ENCODE measurements around the gene ZNF524.
"Not testable (repeated sequence)": the region's sequence is repeated elsewhere in the genome, so short reads cannot be mapped to it uniquely, and the experiment has no call there.

ZNF524 gene

GRCh38 chr19:55581823-55582223 lies 18.3 kb upstream of the ZNF524 start:
- DNase-seq: no peak

- DNase-seq: not testable (repeated sequence)
Measured at GRCh38 chr19:55582284-55582683, 17.8 kb upstream of the ZNF524 start.

- DNase-seq: not testable (repeated sequence)
Measured at GRCh38 chr19:55583897-55584296, 16.2 kb upstream of the ZNF524 start.

GRCh38 chr19:55584871-55585270 lies 15.2 kb upstream of the ZNF524 start:
- no peak for DNase-seq

GRCh38 chr19:55585658-55586339 lies 14.3 kb upstream of the ZNF524 start:
- no peak for DNase-seq

- peak; percentile 98 for DNase-seq
Measured at GRCh38 chr19:55586976-55587668, 13.0 kb upstream of the ZNF524 start.

GRCh38 chr19:55588738-55589137 lies 11.3 kb upstream of the ZNF524 start:
- DNase-seq: no peak

GRCh38 chr19:55590109-55590508 lies 10.0 kb upstream of the ZNF524 start:
- no peak for DNase-seq

GRCh38 chr19:55590617-55591016 lies 9.5 kb upstream of the ZNF524 start:
- DNase-seq: no peak

- DNase-seq: no peak
Measured at GRCh38 chr19:55591555-55591954, 8.5 kb upstream of the ZNF524 start.

GRCh38 chr19:55592391-55593090 lies 7.5 kb upstream of the ZNF524 start:
- DNase-seq: no peak

GRCh38 chr19:55593096-55593772 lies 6.9 kb upstream of the ZNF524 start:
- no peak for DNase-seq

- DNase-seq: no peak
Measured at GRCh38 chr19:55594996-55595545, 5.0 kb upstream of the ZNF524 start.

- DNase-seq: no peak
Measured at GRCh38 chr19:55596304-55596703, 3.8 kb upstream of the ZNF524 start.

- DNase-seq: no peak
Measured at GRCh38 chr19:55597501-55597921, 2.6 kb upstream of the ZNF524 start.

- DNase-seq: no peak
Measured at GRCh38 chr19:55598034-55598433, 2.1 kb upstream of the ZNF524 start.

- peak; percentile 85 for DNase-seq
Measured at GRCh38 chr19:55598719-55599467, 1.2 kb upstream of the ZNF524 start.

- DNase-seq: peak; percentile 100
Measured at GRCh38 chr19:55599468-55599841, 633 bp upstream of the ZNF524 start, which contains the start of gene FIZ1. Gene FIZ1, minus strand, starts transcription at chr19:55599517. Its CDS starts 1,652 bp downstream, at chr19:55597865.

GRCh38 chr19:55600662-55601028 lies 557 bp downstream of the ZNF524 start:
- DNase-seq: no peak

GRCh38 chr19:55601084-55601483 lies 996 bp downstream of the ZNF524 start:
- no peak for DNase-seq

GRCh38 chr19:55602104-55603001 lies 2.3 kb downstream of the ZNF524 start:
- DNase-seq: no peak
